GM18873 (cell line): ENCODE results near the gene HSPG2.
"Not testable (repeated sequence)": the region's sequence is repeated elsewhere in the genome, so short reads cannot be mapped to it uniquely, and the experiment has no call there.

Source experiments
- ATAC-seq: cut with Tn5 transposase; IDR thresholded peaks from one replicate; pipeline ENCODE4 v1.9.1; 2021; ENCODE audit warnings: mild to moderate bottlenecking, moderate library complexity, moderate number of reproducible peaks; ENCODE audit not compliant: unreplicated experiment, low FRiP score

The HSPG2 gene

DNA sequence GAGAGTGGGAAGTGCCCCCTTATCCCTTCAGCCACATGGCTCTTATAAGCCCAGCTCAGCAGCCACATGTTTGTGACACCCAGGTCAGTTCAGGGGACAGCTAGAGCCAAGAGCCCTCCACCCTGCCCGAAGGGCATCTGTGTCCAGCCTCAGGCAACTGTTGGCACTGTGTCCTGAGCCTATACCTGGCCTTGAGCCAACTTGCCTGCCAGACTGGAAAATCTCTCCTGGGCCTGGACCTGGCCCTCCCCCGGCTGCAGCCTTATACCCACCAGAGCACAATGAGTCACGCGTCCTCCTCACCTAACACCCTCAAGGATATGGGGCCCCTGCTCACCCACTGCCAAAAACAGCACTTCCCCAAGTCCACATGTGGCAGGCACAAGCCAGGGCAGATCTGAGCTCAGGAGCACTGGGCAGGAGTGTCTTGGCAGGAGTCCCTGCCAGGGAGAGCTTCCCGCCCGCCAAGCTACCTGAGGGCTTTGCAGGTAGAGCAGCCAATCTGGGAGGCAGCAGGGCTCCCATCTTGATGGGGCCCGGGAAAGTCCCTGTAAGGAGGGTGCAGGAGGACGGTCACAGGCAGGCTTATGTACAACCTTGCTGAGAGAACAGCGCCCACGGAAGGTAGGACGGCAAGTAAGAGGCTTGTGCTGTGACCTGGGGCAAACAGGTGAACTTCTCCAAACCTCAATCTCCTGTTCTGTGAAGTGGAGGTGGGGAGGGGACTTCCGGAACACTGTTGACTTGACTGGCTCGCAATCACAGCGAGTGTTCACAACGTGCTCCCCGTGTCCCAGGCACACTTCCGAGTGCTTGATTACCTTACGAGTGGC, 19.8 kb upstream of the HSPG2 start:
- no peak for ATAC-seq

- no peak for ATAC-seq
These were observed 18.6 kb upstream of the HSPG2 start for GRCh38 chr1:21955501-21956281.

GRCh38 chr1:21955058-21955457, 17.9 kb upstream of the HSPG2 start:
- no peak for ATAC-seq

DNA sequence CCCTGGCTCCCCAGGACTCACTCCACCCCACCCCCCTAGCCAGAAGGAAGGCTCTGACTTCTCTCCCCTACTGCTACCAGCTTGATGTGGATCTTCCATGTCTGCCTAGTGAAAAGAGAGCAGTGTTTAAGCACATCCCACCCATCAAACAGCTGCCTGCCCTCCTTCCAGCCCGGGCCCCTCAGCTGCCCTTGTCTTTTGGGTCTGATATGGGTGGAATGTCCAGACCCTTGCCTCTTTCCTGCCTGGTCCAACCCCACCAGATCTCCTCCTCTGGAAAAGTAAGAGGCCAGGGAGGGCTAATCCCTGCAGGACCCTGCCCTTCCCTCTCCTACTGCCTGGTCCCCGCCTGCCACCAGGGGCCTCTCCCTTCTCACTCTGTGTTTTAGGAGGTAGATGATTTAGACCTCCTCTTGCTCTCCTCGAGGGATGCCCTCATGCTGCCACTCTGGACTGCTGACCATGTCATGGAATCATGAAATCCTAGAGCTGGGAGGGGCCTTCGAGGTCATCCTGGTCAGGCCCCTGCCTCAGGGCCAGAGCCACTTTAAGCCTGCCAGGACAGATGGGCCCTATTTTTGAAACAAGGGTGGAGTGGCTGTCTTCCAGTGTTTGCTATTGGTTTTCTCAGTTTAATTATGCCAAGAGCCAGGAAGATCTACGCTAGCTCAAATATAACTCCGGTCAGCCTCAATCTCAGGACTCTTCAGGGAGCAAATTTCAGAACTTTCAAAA, 15.8 kb upstream of the HSPG2 start:
- no peak for ATAC-seq

DNA sequence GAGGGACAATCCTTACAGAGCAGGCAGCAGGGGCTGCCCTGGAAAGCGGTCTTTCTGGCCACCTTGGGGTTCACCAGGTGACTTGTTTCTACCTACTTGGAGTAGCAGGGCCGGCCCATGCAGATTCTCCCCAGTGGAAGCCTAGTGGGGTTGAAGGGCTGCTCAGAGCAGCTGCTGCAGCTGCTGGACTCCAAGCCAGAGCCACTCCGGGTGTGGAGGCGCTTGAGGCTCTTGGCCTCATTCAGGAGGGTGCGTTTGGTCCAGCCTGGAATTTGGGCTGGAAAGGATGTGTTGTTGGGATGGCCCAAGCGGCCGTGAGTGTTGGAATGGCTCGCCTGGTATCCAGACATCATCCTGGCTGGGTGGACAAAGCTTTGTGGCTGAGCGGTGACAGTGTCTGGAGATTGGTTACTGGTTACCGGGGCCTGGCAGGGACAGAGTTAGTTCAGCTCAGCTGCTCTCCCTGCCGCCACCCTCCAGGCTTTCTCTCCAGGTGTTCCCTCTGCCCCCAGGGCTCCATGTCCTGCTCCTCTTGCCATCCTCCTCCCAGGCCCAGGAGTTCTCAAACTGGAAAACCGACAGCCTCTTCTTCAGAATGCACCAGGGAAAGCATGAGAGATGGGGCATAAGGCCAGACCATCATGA, 14.2 kb upstream of the HSPG2 start:
- ATAC-seq: no peak

GRCh38 chr1:21950734-21951133, 13.6 kb upstream of the HSPG2 start:
- ATAC-seq: no peak

DNA sequence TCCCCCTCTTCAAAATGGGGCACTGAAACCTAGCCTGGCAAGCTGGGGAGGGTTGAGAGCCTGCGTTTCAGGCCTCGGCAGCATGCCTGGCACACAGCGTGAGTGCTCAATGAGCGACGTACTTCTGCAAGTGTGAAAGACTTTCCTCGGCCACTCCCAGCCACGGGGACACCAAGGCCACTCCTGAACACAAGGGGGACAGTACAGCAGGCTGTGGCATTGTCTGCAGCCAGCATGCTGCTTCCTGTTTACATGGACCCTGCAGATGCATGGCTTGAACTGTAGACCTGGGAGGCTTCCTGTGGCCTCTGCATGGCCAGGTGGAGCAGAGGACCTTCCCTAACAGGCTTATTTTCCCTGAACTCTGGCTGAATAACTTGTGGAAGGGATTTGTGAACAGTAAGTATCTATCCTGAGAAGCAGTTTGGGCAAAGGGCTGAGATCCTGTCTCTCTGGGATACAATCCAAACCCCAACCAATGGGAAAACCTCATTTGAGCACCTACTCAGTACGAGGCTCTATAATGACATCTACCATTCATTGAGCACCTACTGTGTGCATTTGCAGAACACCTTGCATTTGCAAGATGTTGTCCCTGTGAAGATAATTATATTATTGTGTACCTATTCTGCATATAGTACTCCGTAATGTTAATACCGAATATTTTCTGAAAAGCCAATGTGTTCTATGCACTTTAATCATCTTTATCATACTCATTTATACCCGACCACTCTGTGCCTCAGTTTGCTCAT, 9.9 kb upstream of the HSPG2 start:
- ATAC-seq: no peak

- no peak for ATAC-seq
These were observed 7.6 kb upstream of the HSPG2 start for GRCh38 chr1:21944733-21945073.

GRCh38 chr1:21942959-21943640, 6.0 kb upstream of the HSPG2 start:
- ATAC-seq: not testable (repeated sequence)

GRCh38 chr1:21942464-21942863, 5.4 kb upstream of the HSPG2 start:
- no peak for ATAC-seq

DNA sequence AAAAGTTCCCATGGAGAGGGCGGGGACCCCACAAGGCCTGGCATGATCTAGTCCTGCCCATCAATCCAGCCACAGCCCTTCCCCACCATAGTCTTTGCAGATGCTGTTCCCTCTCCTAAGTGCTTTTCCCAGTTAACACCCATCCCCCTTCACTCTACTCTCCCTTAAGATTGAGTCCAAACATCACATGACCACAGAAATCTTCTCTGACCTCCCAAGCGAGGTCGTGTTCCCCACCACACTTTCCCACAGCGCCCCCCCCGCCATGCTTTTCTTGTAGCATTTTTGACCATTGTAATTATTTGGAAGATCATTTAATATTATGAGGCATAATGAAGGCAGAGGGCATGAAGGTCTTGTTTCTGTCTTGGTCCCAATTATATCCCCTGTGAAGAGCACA, 4.3 kb upstream of the HSPG2 start:
- ATAC-seq: no peak

DNA sequence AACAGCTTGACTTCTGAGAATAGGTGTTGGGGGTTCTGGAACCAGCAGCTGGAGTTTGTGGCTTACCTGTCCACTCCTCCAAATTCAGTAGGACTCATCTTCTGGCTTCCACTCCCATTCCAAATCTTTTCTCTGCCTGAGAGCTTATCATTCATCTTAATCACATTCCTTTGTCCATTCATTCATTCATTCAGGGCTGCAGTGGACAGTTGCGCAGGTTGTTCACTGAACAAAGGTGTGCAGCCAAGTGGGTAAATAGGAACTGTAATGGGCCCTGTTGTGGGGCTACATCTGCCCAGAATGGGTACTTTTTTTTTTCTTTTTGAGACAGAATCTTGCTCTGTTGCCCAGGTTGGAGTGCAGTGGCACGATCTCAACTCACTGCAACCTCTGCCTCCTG, 3.4 kb upstream of the HSPG2 start:
- ATAC-seq: no peak

- ATAC-seq: no peak
These were observed 2.7 kb upstream of the HSPG2 start for GRCh38 chr1:21939650-21940374.

- no peak for ATAC-seq
These were observed 1.8 kb upstream of the HSPG2 start for GRCh38 chr1:21938732-21939538.

DNA sequence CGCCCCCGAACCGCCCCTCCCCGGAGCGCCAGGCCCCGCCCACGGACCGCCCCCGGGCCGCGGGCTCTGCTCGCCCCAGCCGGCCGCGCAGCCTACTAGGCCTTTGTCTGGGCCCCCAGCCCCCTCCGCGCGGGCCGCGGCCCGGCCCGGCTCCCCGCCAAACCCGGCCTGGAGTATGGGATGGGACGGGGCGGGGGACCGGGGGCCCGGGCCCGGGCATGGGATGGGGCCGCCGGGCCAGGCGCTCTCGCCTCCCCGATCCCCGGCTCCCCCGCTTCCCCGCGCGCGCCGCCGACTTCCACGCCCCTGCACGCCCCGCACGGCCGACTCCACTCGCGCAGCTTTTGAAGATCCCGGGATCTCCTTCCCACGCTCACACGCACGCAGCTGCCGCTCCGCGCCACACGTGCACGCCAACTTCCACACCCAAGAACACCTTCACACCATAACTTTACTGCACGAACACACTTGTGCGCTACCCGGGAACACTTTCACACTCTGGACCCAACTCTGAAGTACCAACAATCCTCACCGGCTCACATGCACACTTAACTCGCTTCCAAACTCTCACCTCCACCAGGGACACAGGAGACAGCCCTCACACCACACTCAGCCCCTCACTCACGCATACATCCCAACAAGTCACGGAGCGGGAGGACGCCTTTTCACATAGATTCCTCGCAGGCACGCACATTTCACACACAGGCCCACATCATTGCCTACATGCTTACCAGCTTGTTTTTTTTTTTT, 437 bp upstream of the HSPG2 start:
- no peak for ATAC-seq

GRCh38 chr1:21936366-21937031, 611 bp downstream of the HSPG2 start:
- ATAC-seq: no peak

DNA sequence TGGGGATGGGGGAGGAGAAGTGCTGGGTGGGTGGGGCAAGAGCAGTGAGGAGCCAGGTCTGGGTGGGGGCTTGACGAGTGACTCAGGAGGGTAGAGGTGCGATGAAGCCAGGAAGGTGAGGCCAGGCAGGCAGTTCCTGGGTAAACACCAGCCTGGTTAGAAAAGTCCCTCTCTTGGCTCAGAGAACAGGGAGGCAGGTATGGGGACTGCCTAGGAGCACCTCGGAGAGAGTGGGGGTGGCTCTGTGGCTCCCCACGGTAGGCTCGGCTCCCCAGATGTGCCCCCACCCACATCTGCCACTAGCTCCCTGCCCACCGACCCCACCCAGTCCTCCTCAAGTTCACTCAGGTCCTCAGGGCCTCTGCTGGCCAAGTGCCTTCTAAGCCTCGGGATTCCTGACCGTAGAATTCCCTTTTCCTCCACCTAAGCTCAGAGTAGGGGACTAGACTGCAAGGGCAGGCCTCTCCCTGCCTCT, 1.2 kb downstream of the HSPG2 start:
- no peak for ATAC-seq
